ENCODE results near the gene SUCO.

GRCh38 chr1:172561252-172561651 is 28.3 kb downstream of the SUCO start:
- TF ChIP-seq, protein P1, sequence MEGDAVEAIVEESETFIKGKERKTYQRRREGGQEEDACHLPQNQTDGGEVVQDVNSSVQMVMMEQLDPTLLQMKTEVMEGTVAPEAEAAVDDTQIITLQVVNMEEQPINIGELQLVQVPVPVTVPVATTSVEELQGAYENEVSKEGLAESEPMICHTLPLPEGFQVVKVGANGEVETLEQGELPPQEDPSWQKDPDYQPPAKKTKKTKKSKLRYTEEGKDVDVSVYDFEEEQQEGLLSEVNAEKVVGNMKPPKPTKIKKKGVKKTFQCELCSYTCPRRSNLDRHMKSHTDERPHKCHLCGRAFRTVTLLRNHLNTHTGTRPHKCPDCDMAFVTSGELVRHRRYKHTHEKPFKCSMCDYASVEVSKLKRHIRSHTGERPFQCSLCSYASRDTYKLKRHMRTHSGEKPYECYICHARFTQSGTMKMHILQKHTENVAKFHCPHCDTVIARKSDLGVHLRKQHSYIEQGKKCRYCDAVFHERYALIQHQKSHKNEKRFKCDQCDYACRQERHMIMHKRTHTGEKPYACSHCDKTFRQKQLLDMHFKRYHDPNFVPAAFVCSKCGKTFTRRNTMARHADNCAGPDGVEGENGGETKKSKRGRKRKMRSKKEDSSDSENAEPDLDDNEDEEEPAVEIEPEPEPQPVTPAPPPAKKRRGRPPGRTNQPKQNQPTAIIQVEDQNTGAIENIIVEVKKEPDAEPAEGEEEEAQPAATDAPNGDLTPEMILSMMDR (IDR thresholded peaks at IDR 0.05; ENCODE audit: low read depth, low read length), result no peak
- no peak for TF ChIP-seq EZH2phosphoT487 (IDR thresholded peaks at IDR 0.05; ENCODE audit: low read depth)
